Astrocyte (in vitro differentiated cells and primary cell): ENCODE data around the gene TMEM9B. TPM values are rescaled to one million over a fixed set of nuclear protein-coding genes. Genes with fewer than 3 reads are reported as not detected.
"Not testable (repeated sequence)": the region's sequence is repeated elsewhere in the genome, so short reads cannot be mapped to it uniquely, and the experiment has no call there.

Source experiments
- DNase-seq: peaks from one replicate; pipeline ENCODE4 v3.0.0-alpha.2; 2010; ENCODE audit warnings: low read depth
- FAIRE-seq: peaks from 2 replicates; lab custom pipeline; 2011; peaks lifted over from hg19 to GRCh38; lab: Jason Lieb, UNC
- H2AFZ ChIP-seq: 2 replicates; pipeline ENCODE4 v1.6.0; 2012; ENCODE audit warnings: low read depth, low read length, inconsistent platforms
- H3K27ac ChIP-seq: 2 replicates; pipeline ENCODE4 v1.5.1; 2011; ENCODE audit warnings: low read depth, low read length, inconsistent platforms
- H3K27me3 ChIP-seq: 2 replicates; pipeline ENCODE4 v1.6.0; 2011; ENCODE audit warnings: low read length, inconsistent platforms; ENCODE audit not compliant: insufficient read depth
- H3K36me3 ChIP-seq: 2 replicates; pipeline ENCODE4 v1.5.1; 2011; ENCODE audit warnings: low read length, inconsistent platforms; ENCODE audit not compliant: insufficient read depth
- H3K4me1 ChIP-seq: 2 replicates; pipeline ENCODE4 v1.5.1; 2011; ENCODE audit warnings: low read length, inconsistent platforms; ENCODE audit not compliant: insufficient read depth
- H3K4me2 ChIP-seq: 2 replicates; pipeline ENCODE4 v1.6.0; 2012; ENCODE audit warnings: low read length, inconsistent platforms
- H3K4me3 ChIP-seq: 2 replicates; pipeline ENCODE4 v1.5.1; 2011; ENCODE audit warnings: low read depth, mild to moderate bottlenecking, low read length, inconsistent platforms; ENCODE audit not compliant: insufficient read depth
- H3K79me2 ChIP-seq: 2 replicates; pipeline ENCODE4 v1.6.0; 2012; ENCODE audit warnings: mild to moderate bottlenecking, low read length, inconsistent platforms; ENCODE audit not compliant: insufficient read depth
- H3K9ac ChIP-seq: 2 replicates; pipeline ENCODE4 v1.6.0; 2012; ENCODE audit warnings: mild to moderate bottlenecking, low read length, inconsistent platforms
- H3K9me3 ChIP-seq: 2 replicates; pipeline ENCODE4 v1.5.1; 2012; ENCODE audit warnings: low read depth, mild to moderate bottlenecking, low read length, inconsistent platforms; ENCODE audit not compliant: insufficient read depth
- H4K20me1 ChIP-seq: 2 replicates; pipeline ENCODE4 v1.6.0; 2012; ENCODE audit warnings: low read length, inconsistent platforms; ENCODE audit not compliant: insufficient read depth
- H3K27ac Mint-ChIP-seq: one replicate; pipeline ENCODE4 v1.8.0; 2021; ENCODE audit warnings: mild to moderate bottlenecking, mixed read lengths; ENCODE audit not compliant: unreplicated experiment
- H3K27me3 Mint-ChIP-seq: one replicate; pipeline ENCODE4 v1.8.0; 2021; ENCODE audit warnings: low read depth, mixed read lengths; ENCODE audit not compliant: unreplicated experiment
- H3K36me3 Mint-ChIP-seq: one replicate; pipeline ENCODE4 v1.8.0; 2021; ENCODE audit warnings: low read depth, mixed read lengths; ENCODE audit not compliant: unreplicated experiment
- H3K4me1 Mint-ChIP-seq: one replicate; pipeline ENCODE4 v1.8.0; 2021; ENCODE audit warnings: low read depth, mixed read lengths; ENCODE audit not compliant: unreplicated experiment
- H3K4me3 Mint-ChIP-seq: one replicate; pipeline ENCODE4 v1.8.0; 2021; ENCODE audit warnings: mild to moderate bottlenecking, moderate library complexity, mixed read lengths; ENCODE audit not compliant: unreplicated experiment
- H3K9me3 Mint-ChIP-seq: one replicate; pipeline ENCODE4 v1.8.0; 2021; ENCODE audit warnings: mild to moderate bottlenecking, mixed read lengths; ENCODE audit not compliant: unreplicated experiment
- CTCF ChIP-seq: IDR thresholded peaks from 2 replicates; pipeline ENCODE4 v1.5.1; 2011; ENCODE audit warnings: low read depth, mild to moderate bottlenecking, inconsistent platforms, low read length, moderate library complexity; ENCODE audit not compliant: insufficient read depth
- EZH2 ChIP-seq: IDR thresholded peaks from 2 replicates; pipeline ENCODE4 v1.6.1; 2012; ENCODE audit warnings: mild to moderate bottlenecking, low read length, inconsistent platforms; ENCODE audit not compliant: insufficient read depth
- total RNA-seq: library from RNA; stranded (reverse); gene quantifications from 2 replicates; pipeline ENCODE4 v1.2.1, GENCODE V29; 2021

Gene TMEM9B
- total RNA-seq, 1 donor from 2014 or later: 38.2 TPM

GRCh38 chr11:8987446-8987845 lies 23.2 kb upstream of the TMEM9B start:
- no peaks in the 10 kb centered on the region for H3K36me3 ChIP-seq
- H3K9ac ChIP-seq: no peak overlapping the region
- H3K4me1 ChIP-seq: peaks cover 14% of the 10 kb centered on the region
- no peaks in the 10 kb centered on the region for H3K79me2 ChIP-seq
- DNase-seq (no peak), FAIRE-seq (no peak)
- no peak overlapping the region for H3K27ac ChIP-seq
- Mint-ChIP-seq H3K27ac (no peak overlapping the region), H3K36me3 (peaks cover 7% of the 10 kb centered on the region), H3K4me3 (no peak overlapping the region), H3K4me1 (peaks cover 19% of the 10 kb centered on the region), H3K27me3 (peaks cover 2% of the 10 kb centered on the region), H3K9me3 (no peaks in the 10 kb centered on the region)
- no peak for TF ChIP-seq CTCF
- TF ChIP-seq EZH2: no peak
- no peak overlapping the region for H3K4me2 ChIP-seq
- no peak overlapping the region for H3K4me3 ChIP-seq
- H3K27me3 ChIP-seq: no peaks in the 10 kb centered on the region
- H2AFZ ChIP-seq: no peak overlapping the region
- H3K9me3 ChIP-seq: no peaks in the 10 kb centered on the region
- peaks cover 5% of the 10 kb centered on the region for H4K20me1 ChIP-seq

- H3K27me3 Mint-ChIP-seq, H3K9ac ChIP-seq, H3K27ac ChIP-seq, H4K20me1 ChIP-seq, H3K36me3 Mint-ChIP-seq, H3K9me3 Mint-ChIP-seq, H3K79me2 ChIP-seq, H2AFZ ChIP-seq, H3K27me3 ChIP-seq, H3K27ac Mint-ChIP-seq, H3K4me2 ChIP-seq, H3K36me3 ChIP-seq, DNase-seq, H3K4me3 Mint-ChIP-seq, H3K4me3 ChIP-seq, H3K9me3 ChIP-seq, FAIRE-seq: not testable (repeated sequence)
- peaks cover 14% of the 10 kb centered on the region for H3K4me1 ChIP-seq
- H3K4me1 Mint-ChIP-seq: peaks cover 19% of the 10 kb centered on the region
These were observed 22.5 kb upstream of the TMEM9B start for GRCh38 chr11:8986772-8987171.

GRCh38 chr11:8985462-8985861 lies 21.2 kb upstream of the TMEM9B start:
- Histone ChIP-seq H3K79me2 (no peaks in the 10 kb centered on the region), H3K27ac (no peak overlapping the region), H3K4me3 (no peak overlapping the region), H3K27me3 (no peaks in the 10 kb centered on the region), H3K36me3 (no peaks in the 10 kb centered on the region), H3K4me2 (no peak overlapping the region), H4K20me1 (peaks cover 5% of the 10 kb centered on the region), H3K4me1 (peaks cover 14% of the 10 kb centered on the region), H3K9me3 (no peaks in the 10 kb centered on the region), H2AFZ (no peak overlapping the region), H3K9ac (no peak overlapping the region)
- Mint-ChIP-seq H3K27ac (no peak overlapping the region), H3K4me1 (peaks cover 19% of the 10 kb centered on the region), H3K36me3 (peaks cover 7% of the 10 kb centered on the region), H3K9me3 (no peaks in the 10 kb centered on the region), H3K4me3 (no peak overlapping the region), H3K27me3 (peaks cover 2% of the 10 kb centered on the region)
- FAIRE-seq (no peak), DNase-seq (no peak)
- no peak for TF ChIP-seq CTCF
- no peak for TF ChIP-seq EZH2
